A673 (cell line): ENCODE results near the gene LTF. TPM values are rescaled to one million over a fixed set of nuclear protein-coding genes. Genes with fewer than 3 reads are reported as not detected.

Experiments
- BruUV-seq: library from RNA; stranded (reverse); fragments of 400-500 nt; replicated peaks from 2 replicates; lab custom pipeline; 2021; lab: Mats Ljungman, UMichigan
- CTCF ChIA-PET: fragments of 300-600 bp; sonication (Branson Sonifier 250); formaldehyde crosslinking; loops from one replicate; lab custom pipeline; 2022; ENCODE audit warnings: antibody characterized with exemption; lab: Charles Lee
- POLR2A ChIA-PET: fragments of 300-600 bp; sonication (Branson Sonifier 250); formaldehyde crosslinking; loops from one replicate; lab custom pipeline; 2022; ENCODE audit warnings: antibody characterized with exemption; ENCODE audit not compliant: low non-redundant PET; lab: Charles Lee
- DNase-seq: peaks from one replicate; pipeline ENCODE4 v3.0.0-alpha.2; 2015; ENCODE audit warnings: low spot score
- H3K27ac ChIP-seq: fragments of 200-600 bp; sonication (generic); 2 replicates; pipeline ENCODE4 v1.5.1; 2016; ENCODE audit warnings: mixed run types, low read depth, mild to moderate bottlenecking, mixed read lengths, antibody characterized with exemption, low read length; ENCODE audit not compliant: poor library complexity, severe bottlenecking
- H3K27me3 ChIP-seq: fragments of 200-600 bp; sonication (generic); replicated peaks from 2 replicates; pipeline ENCODE4 v1.6.1; 2017; ENCODE audit warnings: mixed run types, low read depth, mild to moderate bottlenecking, mixed read lengths, antibody characterized with exemption, low read length; ENCODE audit not compliant: insufficient read depth, poor library complexity
- H3K36me3 ChIP-seq: fragments of 200-600 bp; sonication (generic); 2 replicates; pipeline ENCODE4 v1.6.1; 2016; ENCODE audit warnings: mixed run types, mild to moderate bottlenecking, mixed read lengths, antibody characterized with exemption, low read length; ENCODE audit not compliant: insufficient read depth, poor library complexity, severe bottlenecking
- H3K4me1 ChIP-seq: fragments of 200-600 bp; sonication (generic); 2 replicates; pipeline ENCODE4 v1.6.1; 2017; ENCODE audit warnings: mixed run types, mild to moderate bottlenecking, mixed read lengths, antibody characterized with exemption, low read length; ENCODE audit not compliant: insufficient read depth, poor library complexity, severe bottlenecking
- H3K4me3 ChIP-seq: fragments of 200-600 bp; sonication (generic); 2 replicates; pipeline ENCODE4 v1.5.1; 2016; ENCODE audit warnings: low read depth, mixed run types, mild to moderate bottlenecking, mixed read lengths, low read length; ENCODE audit not compliant: poor library complexity, severe bottlenecking
- H3K9me3 ChIP-seq: fragments of 200-600 bp; sonication (generic); 2 replicates; pipeline ENCODE4 v1.6.1; 2016; ENCODE audit warnings: mixed run types, low read depth, mild to moderate bottlenecking, mixed read lengths, antibody characterized with exemption, low read length; ENCODE audit not compliant: poor library complexity, severe bottlenecking
- EZH2 ChIP-seq: fragments of 200-600 bp; sonication (generic); IDR thresholded peaks from 2 replicates; pipeline ENCODE4 v1.6.1; 2017; ENCODE audit warnings: borderline replicate concordance, low read depth, mild to moderate bottlenecking, mixed read lengths, antibody characterized with exemption, low read length; ENCODE audit not compliant: poor library complexity, severe bottlenecking
- intact Hi-C: fragments of 100-400 bp; cut with micrococcal nuclease; formaldehyde crosslinking; loops from one replicate; pipeline ENCODE4 v1.10.0; 2022; ENCODE audit not compliant: unreplicated experiment
- total RNA-seq: library from RNA; stranded (reverse); gene quantifications from 2 replicates; pipeline ENCODE4 v1.2.3, GENCODE V29; 2021
- TF ChIP-seq, protein P1 (sequence below): fragments of 300-800, 200-600 bp; sonication (generic); conservative IDR thresholded peaks from 2 replicates; pipeline ENCODE4 v1.5.1; 2017; ENCODE audit warnings: low read depth, mild to moderate bottlenecking, antibody characterized with exemption, low read length, moderate library complexity, mixed read lengths

The LTF gene
- total RNA-seq, 1 experiment from 2014 or later: not detected

DNA sequence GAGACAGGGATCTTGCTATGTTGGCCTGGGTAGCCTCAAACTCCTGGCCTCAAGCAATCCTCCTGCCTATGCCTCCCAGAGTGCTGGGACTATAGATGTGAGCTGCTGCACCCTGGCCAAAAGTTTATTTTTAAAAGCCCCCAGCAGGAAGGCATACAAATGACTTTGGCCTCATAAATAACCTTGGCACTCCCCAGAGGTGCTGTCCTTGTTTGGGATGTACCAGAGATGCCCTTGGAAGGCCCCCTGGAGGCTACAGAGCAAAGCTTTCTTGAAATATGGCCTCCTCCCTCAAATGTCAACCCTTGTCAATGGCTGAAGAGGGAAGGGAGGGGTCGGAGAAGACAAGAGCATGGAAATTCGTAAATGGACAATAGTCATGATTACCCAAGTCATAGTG is 19.1 kb upstream of the LTF start:
- Histone ChIP-seq H3K27me3 (no peaks in the 10 kb centered on the region), H3K9me3 (no peaks in the 10 kb centered on the region), H3K27ac (no peak overlapping the region), H3K4me1 (no peaks in the 10 kb centered on the region), H3K4me3 (no peak overlapping the region), H3K36me3 (no peaks in the 10 kb centered on the region)
- DNase-seq: no peak
- ChIA-PET POLR2A (no interaction called here), CTCF (no interaction called here)
- BruUV-seq: no TSS peak
- intact Hi-C loops: no loop called here
- no peak for TF ChIP-seq EZH2
- TF ChIP-seq, protein P1, sequence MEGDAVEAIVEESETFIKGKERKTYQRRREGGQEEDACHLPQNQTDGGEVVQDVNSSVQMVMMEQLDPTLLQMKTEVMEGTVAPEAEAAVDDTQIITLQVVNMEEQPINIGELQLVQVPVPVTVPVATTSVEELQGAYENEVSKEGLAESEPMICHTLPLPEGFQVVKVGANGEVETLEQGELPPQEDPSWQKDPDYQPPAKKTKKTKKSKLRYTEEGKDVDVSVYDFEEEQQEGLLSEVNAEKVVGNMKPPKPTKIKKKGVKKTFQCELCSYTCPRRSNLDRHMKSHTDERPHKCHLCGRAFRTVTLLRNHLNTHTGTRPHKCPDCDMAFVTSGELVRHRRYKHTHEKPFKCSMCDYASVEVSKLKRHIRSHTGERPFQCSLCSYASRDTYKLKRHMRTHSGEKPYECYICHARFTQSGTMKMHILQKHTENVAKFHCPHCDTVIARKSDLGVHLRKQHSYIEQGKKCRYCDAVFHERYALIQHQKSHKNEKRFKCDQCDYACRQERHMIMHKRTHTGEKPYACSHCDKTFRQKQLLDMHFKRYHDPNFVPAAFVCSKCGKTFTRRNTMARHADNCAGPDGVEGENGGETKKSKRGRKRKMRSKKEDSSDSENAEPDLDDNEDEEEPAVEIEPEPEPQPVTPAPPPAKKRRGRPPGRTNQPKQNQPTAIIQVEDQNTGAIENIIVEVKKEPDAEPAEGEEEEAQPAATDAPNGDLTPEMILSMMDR: no peak

- CTCF ChIA-PET: no interaction called here
- H3K27me3 ChIP-seq: no peaks in the 10 kb centered on the region
- intact Hi-C loops: no loop called here
- POLR2A ChIA-PET: no interaction called here
- no peaks in the 10 kb centered on the region for H3K9me3 ChIP-seq
- H3K27ac ChIP-seq: no peak overlapping the region
- no peak overlapping the region for H3K4me3 ChIP-seq
- no peaks in the 10 kb centered on the region for H3K4me1 ChIP-seq
- DNase-seq: no peak
- no TSS peak for BruUV-seq
- TF ChIP-seq, protein P1: no peak
- no peak for TF ChIP-seq EZH2
- H3K36me3 ChIP-seq: no peaks in the 10 kb centered on the region
Observed at GRCh38 chr3:46482632-46483350, 18.1 kb upstream of the LTF start.

DNA sequence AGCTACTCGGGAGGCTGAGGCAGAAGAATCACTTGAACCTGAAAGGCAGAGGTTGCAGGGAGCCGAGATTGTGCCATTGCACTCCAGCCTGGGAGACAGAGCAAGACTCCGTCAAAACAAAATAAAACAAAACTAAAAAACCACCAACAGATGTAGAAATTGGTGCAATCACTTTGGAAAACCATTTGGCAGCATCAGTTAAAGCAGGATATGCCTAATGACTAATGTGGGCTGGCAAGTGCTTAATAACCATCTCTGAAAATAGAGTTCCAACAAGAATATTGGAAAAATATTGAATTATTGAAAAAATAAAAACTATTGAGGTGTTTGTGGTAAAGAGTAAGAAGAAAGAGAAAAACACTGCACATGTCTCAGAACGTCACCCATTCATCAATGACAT is 16.9 kb upstream of the LTF start:
- no peak overlapping the region for H3K4me3 ChIP-seq
- CTCF ChIA-PET: no interaction called here
- H3K4me1 ChIP-seq: no peaks in the 10 kb centered on the region
- H3K27ac ChIP-seq: no peak overlapping the region
- DNase-seq: no peak
- BruUV-seq: no TSS peak
- no peaks in the 10 kb centered on the region for H3K9me3 ChIP-seq
- H3K36me3 ChIP-seq: no peaks in the 10 kb centered on the region
- POLR2A ChIA-PET: no interaction called here
- TF ChIP-seq EZH2: no peak
- TF ChIP-seq, protein P1: no peak
- no peaks in the 10 kb centered on the region for H3K27me3 ChIP-seq
- intact Hi-C loops: no loop called here
